Measurements from ENCODE around the gene TRAPPC3L.

TRAPPC3L gene

DNA sequence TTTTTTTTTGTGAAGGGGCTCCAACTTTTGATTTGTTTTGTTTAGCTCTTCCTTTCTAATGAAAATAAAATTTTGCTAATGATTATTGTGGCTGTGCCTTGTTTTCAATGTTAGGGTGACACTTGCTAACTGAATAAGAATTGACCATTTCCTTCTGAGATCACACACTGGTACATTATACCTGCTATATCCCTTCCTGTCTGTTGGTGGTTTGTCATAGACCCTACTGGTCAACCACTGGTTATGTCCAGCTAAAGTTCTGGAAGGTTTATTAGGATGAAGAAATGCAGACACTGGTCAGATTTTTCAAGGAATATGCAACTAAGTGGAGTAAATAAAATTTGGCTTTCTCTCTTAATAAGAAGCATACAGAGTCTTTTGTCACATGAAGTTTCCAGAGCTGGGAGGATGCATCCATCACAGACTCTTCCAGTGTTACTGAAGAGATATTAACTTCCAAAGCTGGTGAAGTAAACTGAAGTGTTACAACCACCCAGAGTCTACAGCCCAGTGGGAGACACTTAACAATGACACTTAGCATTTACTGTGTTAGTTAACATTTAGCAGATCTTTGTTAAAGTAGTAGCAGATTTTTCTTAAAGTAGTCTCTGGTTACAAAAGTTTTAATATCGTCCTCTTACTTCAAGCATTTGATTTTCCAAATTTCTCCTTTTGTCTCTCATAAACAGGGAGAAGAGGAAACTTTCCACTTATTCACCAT, 53.7 kb downstream of the TRAPPC3L start:
- Histone ChIP-seq H3K27ac (peak overlapping the region; percentile 79), H3K27me3 (no peaks in the 10 kb centered on the region), H3K4me3 (ENCODE audit: low read depth in 1 of 2, low read length in 1 of 2) (peak overlapping the region in 1 of 2 experiments; percentile 8), H3K36me3 (no peaks in the 10 kb centered on the region), H3K4me1 (ENCODE audit: control insufficient read depth in 1 of 2, insufficient read depth in 1 of 2, low read depth in 1 of 2, low read length in 1 of 2) (peaks cover 28 to 31% of the 10 kb centered on the region in 2 experiments), H3K9me3 (no peaks in the 10 kb centered on the region)
- no peak for TF ChIP-seq CTCF (IDR thresholded peaks at IDR 0.05)

DNA sequence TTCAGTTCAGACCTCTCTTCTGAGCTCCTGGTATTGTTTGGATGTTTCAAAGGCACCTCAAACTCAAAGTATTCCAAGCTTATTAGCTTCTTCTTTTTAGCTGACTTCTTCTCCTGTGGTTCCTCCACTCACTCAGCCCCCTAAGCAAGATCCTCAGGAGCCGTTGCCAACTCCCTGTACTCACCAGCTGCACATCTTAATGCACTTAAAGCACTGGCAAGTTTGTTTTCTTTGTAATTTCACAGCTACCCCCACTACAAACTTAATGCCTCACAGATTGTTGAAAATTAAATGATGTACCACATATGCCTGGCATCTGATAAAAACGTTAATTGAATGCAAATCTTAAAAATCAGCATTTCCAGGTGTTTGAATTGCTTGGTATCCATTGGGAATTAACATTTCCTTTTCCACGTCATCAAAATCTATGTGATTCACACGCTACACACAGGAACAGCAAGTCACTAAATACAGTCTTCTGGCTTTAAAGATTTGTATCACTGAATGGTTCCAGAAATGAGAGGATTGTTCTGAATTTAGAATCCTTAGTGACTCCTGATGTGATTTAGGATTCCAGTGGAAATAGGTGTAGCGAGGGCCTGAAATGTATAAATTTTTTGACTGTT, 59.8 kb downstream of the TRAPPC3L start:
- no peaks in the 10 kb centered on the region for H3K27me3 ChIP-seq
- no peaks in the 10 kb centered on the region for H3K4me1 ChIP-seq (ENCODE audit: control insufficient read depth in 1 of 2, insufficient read depth in 1 of 2, low read depth in 1 of 2, low read length in 1 of 2)
- H3K4me3 ChIP-seq (ENCODE audit: low read depth in 1 of 2, low read length in 1 of 2), result no peak overlapping the region
- no peaks in the 10 kb centered on the region for H3K9me3 ChIP-seq
- no peak overlapping the region for H3K27ac ChIP-seq
- H3K36me3 ChIP-seq, result no peaks in the 10 kb centered on the region
- TF ChIP-seq CTCF (IDR thresholded peaks at IDR 0.05), result no peak

- Histone ChIP-seq H3K9me3 (no peaks in the 10 kb centered on the region), H3K27ac (no peak overlapping the region), H3K4me1 (ENCODE audit: control insufficient read depth in 1 of 2, insufficient read depth in 1 of 2, low read depth in 1 of 2, low read length in 1 of 2) (peaks cover 2 to 4% of the 10 kb centered on the region in 2 experiments), H3K36me3 (no peaks in the 10 kb centered on the region), H3K4me3 (ENCODE audit: low read depth in 1 of 2, low read length in 1 of 2) (no peak overlapping the region), H3K27me3 (no peaks in the 10 kb centered on the region)
- no peak for TF ChIP-seq CTCF (IDR thresholded peaks at IDR 0.05)
Observed at GRCh38 chr6:116483616-116484015, 61.9 kb downstream of the TRAPPC3L start.

DNA sequence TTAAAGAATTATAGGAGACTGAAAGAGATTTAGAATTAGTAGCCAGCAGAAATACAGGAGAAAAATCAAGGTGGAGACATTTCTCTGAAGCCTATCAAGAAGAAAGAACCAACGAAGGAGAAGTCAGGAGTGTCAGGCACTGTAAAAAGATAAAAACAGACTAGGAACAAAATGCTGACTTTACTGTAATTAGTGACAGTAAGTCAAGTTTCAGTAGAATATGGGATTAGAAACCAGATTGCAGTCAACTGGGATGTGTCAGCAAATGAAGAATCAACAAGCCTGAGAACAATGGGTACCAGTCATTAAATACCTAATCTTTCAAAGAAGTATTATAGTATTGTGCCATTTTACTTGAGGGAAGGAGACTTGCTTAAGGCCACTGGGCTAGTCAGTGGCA, 62.7 kb downstream of the TRAPPC3L start:
- Histone ChIP-seq H3K4me1 (ENCODE audit: control insufficient read depth in 1 of 2, insufficient read depth in 1 of 2, low read depth in 1 of 2, low read length in 1 of 2) (peaks cover 2 to 7% of the 10 kb centered on the region in 2 experiments), H3K27ac (no peak overlapping the region), H3K27me3 (no peaks in the 10 kb centered on the region), H3K9me3 (no peaks in the 10 kb centered on the region), H3K4me3 (ENCODE audit: low read depth in 1 of 2, low read length in 1 of 2) (no peak overlapping the region), H3K36me3 (no peaks in the 10 kb centered on the region)
- no peak for TF ChIP-seq CTCF (IDR thresholded peaks at IDR 0.05)

GRCh38 chr6:116476002-116476678, 69.3 kb downstream of the TRAPPC3L start:
- Histone ChIP-seq H3K4me3 (ENCODE audit: low read depth in 1 of 2, low read length in 1 of 2) (peak overlapping the region; percentile 26 to 28), H3K27ac (peak overlapping the region; percentile 92), H3K4me1 (ENCODE audit: control insufficient read depth in 1 of 2, insufficient read depth in 1 of 2, low read depth in 1 of 2, low read length in 1 of 2) (peaks cover 42 to 52% of the 10 kb centered on the region in 2 experiments), H3K36me3 (no peaks in the 10 kb centered on the region), H3K27me3 (no peaks in the 10 kb centered on the region), H3K9me3 (no peaks in the 10 kb centered on the region)
- no peak for TF ChIP-seq CTCF (IDR thresholded peaks at IDR 0.05)
